ENCODE measurements around the gene NCOA6.

GRCh38 chr20:34705397-34706301 is 119.8 kb downstream of the NCOA6 start:
- TF ChIP-seq CTCF (IDR thresholded peaks at IDR 0.05) (peak in 3 of 6 experiments; percentile 14 to 32 (median 21)), POLR2A (IDR thresholded peaks at IDR 0.05) (peak in 1 of 2 donors; percentile 43)

Data from thyroid gland (tissue), 4 donors.